ENCODE data around the gene SAXO2. TPM values are rescaled to one million over a fixed set of nuclear protein-coding genes. Genes with fewer than 3 reads are reported as not detected.
"Not testable (repeated sequence)": the region's sequence is repeated elsewhere in the genome, so short reads cannot be mapped to it uniquely, and the experiment has no call there.

The SAXO2 gene
- total and polyA plus RNA-seq, 12 donors = 0.25 to 4.5 (median 2.7) TPM

- no peak for DNase-seq
- H3K27ac ChIP-seq = no peak overlapping the region
- H3K4me3 ChIP-seq = no peak overlapping the region
- no peak for ATAC-seq
- intact Hi-C loops (cut with DNase I) = no loop called here
- no peaks in the 10 kb centered on the region for H3K27me3 ChIP-seq
- WGBS, 2 donors = 85 to 86% methylated on average over 2 of the region's 2 CpGs
- H3K36me3 ChIP-seq = peaks cover 0 to 62% (median 7%) of the 10 kb centered on the region in 9 donors
- TF ChIP-seq CTCF (IDR thresholded peaks at IDR 0.05) = no peak
- no peaks in the 10 kb centered on the region for H3K9me3 ChIP-seq
- no peaks in the 10 kb centered on the region for H3K4me1 ChIP-seq
These were observed 31.4 kb upstream of the SAXO2 start for GRCh38 chr15:82231233-82231632.

GRCh38 chr15:82231842-82232241, 30.8 kb upstream of the SAXO2 start:
- intact Hi-C loops (cut with DNase I) = no loop called here
- no peaks in the 10 kb centered on the region for H3K4me1 ChIP-seq
- H3K27me3 ChIP-seq = no peaks in the 10 kb centered on the region
- H3K27ac ChIP-seq = no peak overlapping the region
- no peak for TF ChIP-seq CTCF (IDR thresholded peaks at IDR 0.05)
- H3K4me3 ChIP-seq = no peak overlapping the region
- H3K9me3 ChIP-seq = no peaks in the 10 kb centered on the region
- no peak for ATAC-seq
- no peak for DNase-seq
- H3K36me3 ChIP-seq = peaks cover 0 to 62% (median 7%) of the 10 kb centered on the region in 9 donors
- 86 to 90% methylated on average over 2 of the region's 2 CpGs for WGBS, 2 donors

GRCh38 chr15:82237944-82238534, 24.6 kb upstream of the SAXO2 start:
- H3K27ac ChIP-seq; H3K4me1 ChIP-seq; DNase-seq; H3K27me3 ChIP-seq; ATAC-seq; H3K9me3 ChIP-seq; H3K4me3 ChIP-seq; intact Hi-C loops (cut with DNase I): not testable (repeated sequence)
- peaks cover 0 to 67% (median 22%) of the 10 kb centered on the region in 9 donors for H3K36me3 ChIP-seq
- 60 to 72% methylated on average over 2 to 3 of the region's 3 CpGs for WGBS, 2 donors

- WGBS, 2 donors = 97 to 98% methylated on average over 5 of the region's 5 CpGs
- Histone ChIP-seq H3K27me3 (no peaks in the 10 kb centered on the region), H3K4me3 (no peak overlapping the region), H3K9me3 (no peaks in the 10 kb centered on the region), H3K4me1 (no peaks in the 10 kb centered on the region), H3K27ac (no peak overlapping the region), H3K36me3 (peaks cover 0 to 77% (median 22%) of the 10 kb centered on the region in 9 donors)
- intact Hi-C loops (cut with DNase I) = no loop called here
- TF ChIP-seq CTCF (IDR thresholded peaks at IDR 0.05) = no peak
- DNase-seq (no peak), ATAC-seq (no peak)
These were observed 22.8 kb upstream of the SAXO2 start for GRCh38 chr15:82239685-82240391.

- intact Hi-C loops (cut with DNase I); ATAC-seq; DNase-seq; H3K27ac ChIP-seq; H3K27me3 ChIP-seq; H3K4me1 ChIP-seq; H3K4me3 ChIP-seq; H3K9me3 ChIP-seq: not testable (repeated sequence)
- 78 to 81% methylated on average over 1 of the region's 1 CpG for WGBS, 2 donors
- H3K36me3 ChIP-seq = peaks cover 0 to 70% (median 22%) of the 10 kb centered on the region in 9 donors
These were observed 20.6 kb upstream of the SAXO2 start for GRCh38 chr15:82241836-82242499.

GRCh38 chr15:82243644-82244043, 19.0 kb upstream of the SAXO2 start:
- WGBS, 2 donors = 71 to 77% methylated on average over 3 of the region's 5 CpGs
- H3K27ac ChIP-seq; H3K9me3 ChIP-seq; H3K27me3 ChIP-seq; H3K4me3 ChIP-seq; intact Hi-C loops (cut with DNase I); DNase-seq; ATAC-seq; H3K4me1 ChIP-seq: not testable (repeated sequence)
- H3K36me3 ChIP-seq = peaks cover 0 to 60% (median 13%) of the 10 kb centered on the region in 9 donors

- H3K27ac ChIP-seq; H3K27me3 ChIP-seq; H3K9me3 ChIP-seq; H3K4me3 ChIP-seq; H3K4me1 ChIP-seq; ATAC-seq; DNase-seq; intact Hi-C loops (cut with DNase I): not testable (repeated sequence)
- peaks cover 0 to 55% (median 0%) of the 10 kb centered on the region in 9 donors for H3K36me3 ChIP-seq
- 92 to 95% methylated on average over 5 of the region's 5 CpGs for WGBS, 2 donors
These were observed 16.7 kb upstream of the SAXO2 start for GRCh38 chr15:82245956-82246355.

- WGBS, 2 donors = 85 to 98% methylated on average over 3 of the region's 3 CpGs
- H3K9me3 ChIP-seq; H3K4me3 ChIP-seq; intact Hi-C loops (cut with DNase I); DNase-seq; ATAC-seq; H3K27me3 ChIP-seq; H3K4me1 ChIP-seq; H3K27ac ChIP-seq: not testable (repeated sequence)
- peaks cover 0 to 62% (median 0%) of the 10 kb centered on the region in 9 donors for H3K36me3 ChIP-seq
These were observed 14.4 kb upstream of the SAXO2 start for GRCh38 chr15:82248261-82248660.
